Activated CD4-positive, CD25-positive, alpha-beta regulatory T cell treated with anti-CD3 and anti-CD28 coated beads, Interleukin-2, amount 50 U/mL, for 24 hours (primary cell): ENCODE measurements around the gene ETNK1.
"Not testable (repeated sequence)": the region's sequence is repeated elsewhere in the genome, so short reads cannot be mapped to it uniquely, and the experiment has no call there.

ENCODE experiments used
- ATAC-seq, 2 donors: fragments of 150-1000 bp; cut with Tn5 transposase; one replicate each; pipeline ENCODE4 v1.10.0; 2021; ENCODE audit warnings: mild to moderate bottlenecking in 1 of 2, moderate library complexity in 1 of 2

The ETNK1 gene

GRCh38 chr12:22624870-22625761, at the start of gene ETNK1:
Gene ETNK1 (plus strand): TSS chr12:22625171. CDS start chr12:22625431, 260 bp downstream.
- ATAC-seq, result peak; percentile 97 to 98

DNA sequence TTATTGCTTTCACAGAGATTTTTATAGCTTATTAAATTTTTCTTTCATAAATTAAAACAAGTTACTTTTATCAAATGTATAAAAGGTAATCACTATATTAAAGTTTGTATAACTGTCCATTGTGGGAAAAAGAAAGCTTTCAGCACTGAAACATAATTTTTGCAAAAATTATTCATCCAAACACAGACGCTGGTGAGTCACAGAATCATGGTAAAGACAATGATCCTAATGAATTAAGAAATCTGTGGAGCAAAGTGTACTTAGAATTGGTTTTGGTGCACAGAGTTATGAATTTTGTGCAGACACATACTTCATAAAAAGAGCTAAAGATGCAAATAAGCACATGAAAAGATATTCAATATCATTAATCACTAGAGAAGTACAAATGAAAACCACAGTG, 48.9 kb upstream of the ETNK1 start:
- no peak for ATAC-seq

DNA sequence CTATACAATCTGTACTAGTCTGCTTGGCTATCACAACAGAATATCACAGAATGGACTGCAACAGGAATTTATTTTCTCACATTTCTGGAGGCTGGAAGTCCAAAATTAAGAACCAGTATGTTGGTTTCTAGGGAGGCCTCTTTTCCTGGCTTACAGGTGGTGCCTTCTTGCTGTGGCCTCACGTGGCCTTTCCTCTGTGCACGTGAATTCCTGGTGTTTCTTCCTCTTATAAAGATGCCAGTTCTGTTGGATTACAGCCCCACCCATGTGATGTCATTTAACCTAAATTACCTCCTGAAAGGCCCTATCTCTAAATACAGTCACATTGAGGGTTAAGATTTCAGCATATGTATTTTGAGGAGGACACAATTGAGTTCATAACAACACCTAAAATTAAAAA, 48.5 kb upstream of the ETNK1 start:
- ATAC-seq, result no peak

DNA sequence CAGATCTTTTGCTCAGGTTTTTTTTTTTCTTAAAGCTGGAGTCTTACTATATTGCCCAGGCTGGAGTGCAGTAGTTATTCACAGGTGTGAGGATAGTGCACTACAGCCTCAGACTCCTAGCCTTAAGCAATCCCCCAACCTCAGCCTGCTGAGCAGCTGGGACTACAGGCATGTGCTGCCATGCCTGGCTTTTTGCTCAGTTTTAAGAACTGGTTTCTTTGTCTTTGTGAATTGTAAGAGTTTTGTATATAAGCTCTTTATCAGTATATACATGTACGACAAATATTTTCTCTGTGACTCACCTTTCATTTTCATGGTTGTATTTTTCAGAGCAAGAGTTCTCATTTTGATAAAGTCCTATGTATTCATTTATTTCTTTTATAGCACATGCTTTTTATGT, 47.3 kb upstream of the ETNK1 start:
- no peak for ATAC-seq

- ATAC-seq, result no peak
These were observed 46.6 kb upstream of the ETNK1 start for GRCh38 chr12:22578328-22578727.

DNA sequence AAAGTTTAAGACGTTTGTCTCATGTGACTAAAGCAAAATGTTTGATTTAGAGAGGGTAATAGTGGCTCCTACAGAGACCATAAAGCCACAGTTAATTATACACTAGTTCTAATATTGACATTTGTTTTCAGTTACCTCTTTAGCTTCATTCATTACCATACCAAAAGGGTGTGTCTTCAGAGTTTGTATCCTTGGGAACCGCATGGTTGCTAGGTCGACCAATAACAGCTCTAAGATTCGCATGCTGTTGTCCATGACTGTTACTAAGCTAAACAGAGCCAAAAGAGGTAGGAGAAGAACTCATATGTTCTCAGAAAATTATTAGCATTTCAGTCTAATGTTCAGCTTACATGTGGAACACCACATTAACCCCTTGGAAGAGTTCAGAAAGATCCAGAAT, 36.2 kb upstream of the ETNK1 start:
- ATAC-seq, result no peak

DNA sequence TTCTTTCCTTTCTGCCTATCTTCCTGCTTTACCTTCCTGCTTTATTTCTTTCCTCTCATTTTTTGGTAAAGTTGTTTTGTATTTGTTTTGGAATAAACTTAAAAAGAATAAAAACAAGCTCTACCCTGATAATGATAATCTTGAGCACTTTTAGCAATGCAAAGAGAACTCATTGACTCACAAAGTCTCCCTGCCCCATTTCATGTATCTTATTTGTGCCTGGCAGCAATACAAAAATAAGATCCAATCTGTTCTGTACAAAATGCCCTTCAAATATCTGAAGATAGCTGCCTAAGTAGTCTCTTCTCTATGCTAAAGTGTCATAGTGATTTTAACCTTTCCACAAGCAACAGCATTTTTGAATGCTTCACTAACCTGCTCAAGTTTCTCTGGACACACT, 31.1 kb upstream of the ETNK1 start:
- ATAC-seq, result no peak

DNA sequence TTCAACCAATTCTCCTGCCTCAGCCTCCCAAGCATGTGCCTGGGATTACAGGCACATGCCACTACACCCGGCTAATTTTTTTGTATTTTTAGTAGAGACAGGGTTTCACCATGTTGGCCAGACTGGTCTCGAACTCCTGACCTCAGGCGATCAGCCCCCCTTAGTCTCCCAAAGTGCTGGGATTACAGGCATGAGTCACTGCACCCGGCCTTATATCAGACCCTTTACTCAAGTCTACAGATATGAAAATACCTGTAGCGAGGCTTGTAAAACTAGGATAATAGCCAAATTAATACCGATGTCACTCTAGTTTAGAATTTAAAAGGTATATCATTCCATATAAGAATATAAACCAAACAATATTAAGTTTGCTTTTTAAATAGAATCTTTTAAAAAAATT, 27.4 kb upstream of the ETNK1 start:
- not testable (repeated sequence) for ATAC-seq

- ATAC-seq, result no peak
These were observed 26.7 kb upstream of the ETNK1 start for GRCh38 chr12:22598141-22598762.

DNA sequence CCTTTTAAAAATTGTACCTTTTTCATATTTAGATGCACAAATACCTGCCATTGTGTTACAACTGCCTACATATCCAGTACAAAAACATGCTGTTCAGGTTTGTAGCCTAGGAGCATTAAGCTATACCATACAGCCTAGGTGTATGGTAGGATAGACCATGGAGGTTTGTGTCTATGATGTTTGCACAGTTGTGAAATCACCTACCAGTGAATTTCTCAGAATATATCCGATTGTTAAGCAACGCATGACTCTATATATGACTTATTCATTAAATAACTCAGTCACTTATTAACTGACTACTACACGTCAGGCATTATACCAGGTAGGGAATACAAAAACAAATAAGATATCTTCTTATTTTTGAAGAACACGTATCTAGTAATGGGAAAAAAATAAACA, 26.2 kb upstream of the ETNK1 start:
- peak in 1 of 2 donors; percentile 11 for ATAC-seq

GRCh38 chr12:22600181-22600580, 24.8 kb upstream of the ETNK1 start:
- ATAC-seq, result no peak

- ATAC-seq, result no peak
These were observed 15.5 kb upstream of the ETNK1 start for GRCh38 chr12:22609501-22609900.

DNA sequence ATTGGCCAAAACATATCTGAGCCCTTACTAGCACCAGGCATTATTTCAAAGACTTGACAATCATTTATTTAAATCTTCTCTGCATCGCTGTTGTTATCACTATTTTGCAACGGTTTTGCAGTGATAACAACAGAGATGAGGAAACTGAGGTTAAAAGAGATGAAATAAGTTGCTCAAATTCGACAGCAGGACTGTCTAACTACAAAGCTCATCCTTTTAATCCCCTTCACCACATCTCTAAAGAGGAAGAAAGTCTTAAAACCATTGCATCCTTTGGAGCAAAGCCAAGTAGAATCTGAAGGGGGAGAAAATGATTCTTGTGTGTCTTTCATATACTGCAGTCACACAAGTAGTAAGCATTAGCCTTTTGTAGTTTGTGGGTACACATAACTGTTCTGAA, 14.8 kb upstream of the ETNK1 start:
- ATAC-seq, result no peak

DNA sequence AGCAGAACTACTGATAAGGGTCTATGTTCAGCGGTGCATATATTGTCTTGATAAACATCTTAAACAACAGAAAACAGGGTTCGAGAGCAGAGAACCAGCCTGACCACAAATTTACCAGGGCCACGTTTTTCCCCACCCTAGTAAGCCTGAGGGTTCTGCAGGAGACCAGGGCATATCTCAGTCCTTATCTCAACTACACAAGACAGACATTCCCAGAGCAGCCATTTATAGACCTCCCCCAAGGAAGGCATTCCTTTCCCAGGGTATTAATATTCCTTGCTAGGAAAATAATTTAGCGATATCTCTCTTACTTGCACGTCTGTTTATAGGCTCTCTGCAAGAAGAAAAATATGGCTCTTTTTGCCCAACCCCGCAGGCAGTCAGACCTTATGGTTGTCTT, 12.1 kb upstream of the ETNK1 start:
- not testable (repeated sequence) for ATAC-seq

GRCh38 chr12:22615963-22616501, 8.9 kb upstream of the ETNK1 start:
- ATAC-seq, result no peak

DNA sequence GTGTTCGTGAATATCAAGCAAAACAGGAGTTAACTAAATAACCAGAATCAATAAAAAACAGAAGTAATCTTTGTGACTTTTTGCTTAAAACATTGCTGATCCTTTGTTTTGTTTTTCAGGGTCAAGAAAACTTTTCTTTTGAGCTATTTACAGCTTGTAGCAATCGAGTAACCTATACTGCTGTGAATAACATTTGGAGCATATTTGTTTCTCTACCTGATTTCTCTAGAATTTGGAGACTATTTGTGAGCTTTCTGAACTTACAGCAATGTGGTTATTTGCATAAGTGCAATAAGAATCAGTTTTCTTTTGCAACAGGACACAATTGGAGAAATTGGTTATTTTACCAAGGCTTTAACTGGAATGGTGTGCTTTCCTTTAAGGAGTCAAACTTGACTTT, 7.3 kb upstream of the ETNK1 start:
- ATAC-seq, result no peak

- ATAC-seq, result no peak
These were observed 462 bp upstream of the ETNK1 start for GRCh38 chr12:22624548-22624869.

DNA sequence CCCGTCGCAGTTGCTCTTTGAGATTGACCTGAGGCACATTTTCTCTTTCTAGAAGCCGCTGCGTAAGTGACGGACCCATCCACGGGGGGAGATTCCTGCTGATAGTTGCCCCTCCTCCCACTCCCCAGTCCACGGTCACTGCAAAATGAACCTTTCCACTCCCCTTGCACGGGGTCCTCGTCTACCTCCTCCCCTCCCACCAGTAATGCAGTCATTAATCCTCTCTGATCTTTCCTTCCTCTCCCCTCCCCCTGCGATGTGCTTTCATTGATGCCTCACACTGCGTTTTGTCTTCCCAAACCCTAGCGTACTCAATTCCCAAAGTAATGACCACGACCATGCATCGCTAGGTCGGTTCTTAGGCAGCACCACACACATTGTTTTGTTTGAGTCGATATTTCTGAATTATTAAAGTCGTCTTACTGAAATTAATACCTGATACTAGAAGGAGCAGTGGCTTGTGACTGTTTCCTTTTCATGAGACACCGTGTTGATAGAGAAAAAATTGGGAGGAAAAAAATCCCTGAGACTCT, 857 bp downstream of the ETNK1 start:
- ATAC-seq, result peak in 1 of 2 donors; percentile 15

DNA sequence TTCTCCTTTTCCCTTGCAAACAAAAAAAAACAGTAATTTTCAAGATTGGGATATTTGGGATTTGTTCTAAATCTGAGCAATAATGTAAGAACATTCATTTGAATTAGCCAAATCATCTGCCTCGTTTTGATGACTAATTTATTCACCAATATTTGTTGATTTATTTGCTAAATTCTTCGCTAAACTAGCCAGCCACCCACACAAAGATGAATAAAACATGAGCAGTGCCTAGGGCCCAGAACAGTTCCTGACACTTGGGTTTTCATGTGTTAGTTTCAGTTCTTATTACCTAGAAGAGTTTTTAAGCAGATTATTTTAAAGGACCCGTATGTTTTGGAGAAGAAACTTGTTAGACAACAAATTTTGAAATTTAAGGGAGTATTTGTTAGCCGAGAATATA, 1.4 kb downstream of the ETNK1 start:
- ATAC-seq, result peak; percentile 34 to 48

DNA sequence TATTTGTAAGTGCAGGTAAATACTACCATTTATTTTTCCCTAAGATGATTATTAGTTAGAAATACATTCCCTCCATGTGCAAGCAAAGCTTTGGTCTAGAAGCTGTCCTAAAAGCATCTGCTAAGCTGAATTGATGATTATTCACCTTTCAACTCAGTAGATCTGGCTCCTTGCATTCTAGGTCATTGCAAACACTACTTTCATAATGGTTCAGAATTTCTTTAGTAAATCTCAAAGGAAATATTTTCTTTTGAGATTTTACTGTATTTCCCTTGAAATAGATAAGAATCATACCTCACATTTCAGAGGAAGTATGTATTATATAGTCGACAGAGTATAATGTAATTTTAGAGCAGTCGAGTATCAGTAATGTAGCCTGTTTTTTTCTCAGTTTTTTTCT, 2.4 kb downstream of the ETNK1 start:
- no peak for ATAC-seq

DNA sequence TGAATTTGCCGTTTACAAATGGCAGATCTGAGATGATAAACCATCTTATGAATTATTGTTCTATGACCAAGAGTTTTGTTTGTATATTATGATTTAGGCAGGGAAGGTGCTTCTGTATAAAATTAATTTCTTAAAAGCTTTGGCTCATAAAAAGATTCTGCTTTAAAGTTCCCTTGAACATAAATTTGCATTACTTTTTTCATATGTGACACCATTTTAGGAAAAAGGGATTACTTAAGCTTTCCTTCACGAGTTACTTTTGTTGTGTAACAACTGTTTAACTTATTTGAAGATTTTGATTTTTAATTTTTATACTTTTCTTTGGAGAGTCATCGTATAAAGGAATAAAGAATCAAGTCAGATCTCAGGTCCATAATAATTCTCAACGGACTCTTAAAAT, 3.3 kb downstream of the ETNK1 start:
- ATAC-seq, result no peak

DNA sequence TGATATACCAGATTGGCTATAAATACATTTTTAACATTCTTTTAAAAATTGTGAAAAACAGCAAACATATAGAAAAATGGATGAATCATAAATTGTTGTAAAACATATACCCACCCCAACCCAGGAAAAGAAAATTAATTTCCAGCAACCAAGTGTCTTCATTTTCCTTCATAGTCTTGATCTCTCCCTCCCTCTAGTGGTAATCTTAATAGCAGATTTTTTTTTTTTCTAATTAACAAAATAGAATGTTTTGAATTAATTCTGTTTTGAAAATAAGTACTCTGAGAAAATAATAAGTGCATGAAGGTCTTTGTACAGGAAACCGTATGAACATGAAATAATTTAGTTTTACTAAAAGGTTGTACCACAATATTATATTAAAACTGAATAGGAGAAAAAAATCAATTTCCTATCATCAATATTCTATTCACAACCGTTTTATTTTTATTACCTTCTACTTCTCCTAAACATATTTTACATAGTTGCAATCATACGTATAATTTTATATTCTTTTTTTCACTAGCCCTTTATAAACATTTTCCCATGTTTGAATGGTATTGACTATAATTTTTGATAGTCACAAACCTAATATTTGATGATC, 7.0 kb downstream of the ETNK1 start:
- no peak for ATAC-seq

GRCh38 chr12:22634883-22635282, 9.9 kb downstream of the ETNK1 start:
- no peak for ATAC-seq

GRCh38 chr12:22635812-22636211, 10.8 kb downstream of the ETNK1 start:
- ATAC-seq, result no peak
